ENCODE results near the gene MYH7B.

The MYH7B gene

DNA sequence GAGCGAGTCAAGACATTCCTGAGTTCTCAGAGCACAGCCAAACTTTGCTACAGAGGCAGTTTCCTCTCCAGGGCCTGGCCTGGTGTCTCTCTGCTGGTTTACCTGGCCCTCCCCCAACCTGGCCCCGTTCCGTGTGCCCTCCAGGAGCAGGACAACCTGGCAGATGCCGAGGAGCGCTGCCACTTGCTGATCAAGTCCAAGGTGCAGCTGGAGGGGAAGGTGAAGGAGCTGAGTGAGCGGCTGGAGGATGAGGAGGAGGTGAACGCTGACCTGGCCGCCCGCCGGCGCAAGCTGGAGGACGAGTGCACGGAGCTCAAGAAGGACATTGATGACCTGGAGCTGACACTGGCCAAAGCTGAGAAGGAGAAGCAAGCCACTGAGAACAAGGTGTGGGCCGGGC lies 39.5 kb downstream of the MYH7B start:
- Histone ChIP-seq H4K20me1 (ENCODE audit: insufficient read depth, low read length) (no peaks in the 10 kb centered on the region), H2AFZ (ENCODE audit: low read depth, low read length) (no peak overlapping the region), H3K4me2 (ENCODE audit: low read length) (no peak overlapping the region), H3K27me3 (ENCODE audit: low read depth, low read length) (no peaks in the 10 kb centered on the region), H3K9ac (ENCODE audit: low read length) (no peak overlapping the region), H3K79me2 (ENCODE audit: low read length) (no peaks in the 10 kb centered on the region), H3K4me3 (ENCODE audit: low read length) (no peak overlapping the region), H3K36me3 (replicated peaks; ENCODE audit: low read depth, low read length) (peaks cover 31% of the 10 kb centered on the region), H3K27ac (ENCODE audit: low read length) (no peak overlapping the region), H3K4me1 (ENCODE audit: low read length) (no peaks in the 10 kb centered on the region), H3K9me3 (ENCODE audit: insufficient read depth, low read length) (no peaks in the 10 kb centered on the region)
- TF ChIP-seq, protein P1, sequence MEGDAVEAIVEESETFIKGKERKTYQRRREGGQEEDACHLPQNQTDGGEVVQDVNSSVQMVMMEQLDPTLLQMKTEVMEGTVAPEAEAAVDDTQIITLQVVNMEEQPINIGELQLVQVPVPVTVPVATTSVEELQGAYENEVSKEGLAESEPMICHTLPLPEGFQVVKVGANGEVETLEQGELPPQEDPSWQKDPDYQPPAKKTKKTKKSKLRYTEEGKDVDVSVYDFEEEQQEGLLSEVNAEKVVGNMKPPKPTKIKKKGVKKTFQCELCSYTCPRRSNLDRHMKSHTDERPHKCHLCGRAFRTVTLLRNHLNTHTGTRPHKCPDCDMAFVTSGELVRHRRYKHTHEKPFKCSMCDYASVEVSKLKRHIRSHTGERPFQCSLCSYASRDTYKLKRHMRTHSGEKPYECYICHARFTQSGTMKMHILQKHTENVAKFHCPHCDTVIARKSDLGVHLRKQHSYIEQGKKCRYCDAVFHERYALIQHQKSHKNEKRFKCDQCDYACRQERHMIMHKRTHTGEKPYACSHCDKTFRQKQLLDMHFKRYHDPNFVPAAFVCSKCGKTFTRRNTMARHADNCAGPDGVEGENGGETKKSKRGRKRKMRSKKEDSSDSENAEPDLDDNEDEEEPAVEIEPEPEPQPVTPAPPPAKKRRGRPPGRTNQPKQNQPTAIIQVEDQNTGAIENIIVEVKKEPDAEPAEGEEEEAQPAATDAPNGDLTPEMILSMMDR (IDR thresholded peaks at IDR 0.05; ENCODE audit: low read depth, low read length) = no peak
- TF ChIP-seq EZH2phosphoT487 (IDR thresholded peaks at IDR 0.05; ENCODE audit: low read depth) = no peak

DNA sequence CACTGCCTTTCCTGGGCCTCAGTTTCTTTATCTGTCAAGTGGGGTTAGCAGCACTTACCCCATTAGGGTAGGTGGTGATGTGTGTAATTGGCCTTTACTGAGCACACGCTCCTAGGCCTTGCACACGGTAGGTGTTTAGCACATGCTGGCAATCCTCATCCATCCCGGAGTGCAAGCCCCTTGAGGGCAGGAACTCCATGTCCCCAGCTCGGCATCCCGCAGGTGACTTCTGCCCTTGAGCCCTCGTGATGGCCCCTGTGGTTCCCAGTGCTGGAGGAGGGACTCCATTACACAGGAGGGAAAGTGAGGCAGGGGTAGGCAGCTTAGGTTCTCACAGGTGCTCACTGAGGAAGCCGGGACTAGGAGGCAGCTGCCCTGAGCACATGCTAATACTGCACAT lies 40.0 kb downstream of the MYH7B start:
- H3K79me2 ChIP-seq (ENCODE audit: low read length) = no peaks in the 10 kb centered on the region
- no peak overlapping the region for H3K9ac ChIP-seq (ENCODE audit: low read length)
- H2AFZ ChIP-seq (ENCODE audit: low read depth, low read length) = no peak overlapping the region
- no peaks in the 10 kb centered on the region for H3K27me3 ChIP-seq (ENCODE audit: low read depth, low read length)
- H4K20me1 ChIP-seq (ENCODE audit: insufficient read depth, low read length) = no peaks in the 10 kb centered on the region
- H3K9me3 ChIP-seq (ENCODE audit: insufficient read depth, low read length) = no peaks in the 10 kb centered on the region
- no peak overlapping the region for H3K27ac ChIP-seq (ENCODE audit: low read length)
- no peak overlapping the region for H3K4me3 ChIP-seq (ENCODE audit: low read length)
- H3K36me3 ChIP-seq (replicated peaks; ENCODE audit: low read depth, low read length) = peaks cover 34% of the 10 kb centered on the region
- H3K4me1 ChIP-seq (ENCODE audit: low read length) = no peaks in the 10 kb centered on the region
- no peak for TF ChIP-seq EZH2phosphoT487 (IDR thresholded peaks at IDR 0.05; ENCODE audit: low read depth)
- TF ChIP-seq, protein P1 (IDR thresholded peaks at IDR 0.05; ENCODE audit: low read depth, low read length) = no peak
- no peak overlapping the region for H3K4me2 ChIP-seq (ENCODE audit: low read length)

DNA sequence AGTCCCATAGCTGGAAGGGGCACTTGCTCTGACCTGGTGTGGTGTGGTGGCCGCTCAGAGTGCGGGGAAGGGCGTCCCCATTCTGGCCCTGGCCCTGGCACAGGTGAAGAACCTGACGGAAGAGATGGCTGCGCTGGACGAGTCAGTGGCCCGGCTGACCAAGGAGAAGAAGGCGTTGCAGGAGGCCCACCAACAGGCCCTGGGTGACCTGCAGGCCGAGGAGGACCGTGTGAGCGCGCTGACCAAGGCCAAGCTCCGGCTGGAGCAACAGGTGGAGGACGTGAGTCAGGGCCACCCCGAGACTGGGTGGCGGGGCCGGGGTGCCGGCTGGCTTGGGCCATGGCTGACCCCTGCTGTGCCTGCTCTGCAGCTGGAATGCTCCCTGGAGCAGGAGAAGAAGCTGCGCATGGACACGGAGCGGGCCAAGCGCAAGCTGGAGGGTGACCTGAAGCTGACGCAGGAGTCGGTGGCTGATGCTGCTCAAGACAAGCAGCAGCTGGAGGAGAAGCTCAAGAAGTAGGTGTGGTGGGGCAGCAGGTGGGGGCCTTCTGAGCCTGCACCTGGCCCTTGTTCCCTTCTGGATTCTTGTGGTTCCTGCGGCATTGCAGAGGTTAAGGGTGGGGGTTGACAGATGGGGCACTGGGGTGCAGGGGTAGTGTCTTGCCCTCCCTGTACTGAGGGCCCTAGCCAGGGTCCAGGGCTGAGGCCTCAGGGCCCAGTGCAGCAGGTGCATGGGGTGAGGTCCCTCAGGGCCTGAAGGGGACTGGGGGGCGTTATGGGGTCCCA lies 40.8 kb downstream of the MYH7B start:
- H3K27ac ChIP-seq (ENCODE audit: low read length) = no peak overlapping the region
- no peak overlapping the region for H2AFZ ChIP-seq (ENCODE audit: low read depth, low read length)
- no peaks in the 10 kb centered on the region for H3K79me2 ChIP-seq (ENCODE audit: low read length)
- no peak overlapping the region for H3K4me3 ChIP-seq (ENCODE audit: low read length)
- no peak overlapping the region for H3K9ac ChIP-seq (ENCODE audit: low read length)
- no peaks in the 10 kb centered on the region for H3K4me1 ChIP-seq (ENCODE audit: low read length)
- H3K4me2 ChIP-seq (ENCODE audit: low read length) = no peak overlapping the region
- TF ChIP-seq, protein P1 (IDR thresholded peaks at IDR 0.05; ENCODE audit: low read depth, low read length) = no peak
- no peak for TF ChIP-seq EZH2phosphoT487 (IDR thresholded peaks at IDR 0.05; ENCODE audit: low read depth)
- no peaks in the 10 kb centered on the region for H3K27me3 ChIP-seq (ENCODE audit: low read depth, low read length)
- H3K36me3 ChIP-seq (replicated peaks; ENCODE audit: low read depth, low read length) = peaks cover 36% of the 10 kb centered on the region
- no peaks in the 10 kb centered on the region for H3K9me3 ChIP-seq (ENCODE audit: insufficient read depth, low read length)
- H4K20me1 ChIP-seq (ENCODE audit: insufficient read depth, low read length) = no peaks in the 10 kb centered on the region

DNA sequence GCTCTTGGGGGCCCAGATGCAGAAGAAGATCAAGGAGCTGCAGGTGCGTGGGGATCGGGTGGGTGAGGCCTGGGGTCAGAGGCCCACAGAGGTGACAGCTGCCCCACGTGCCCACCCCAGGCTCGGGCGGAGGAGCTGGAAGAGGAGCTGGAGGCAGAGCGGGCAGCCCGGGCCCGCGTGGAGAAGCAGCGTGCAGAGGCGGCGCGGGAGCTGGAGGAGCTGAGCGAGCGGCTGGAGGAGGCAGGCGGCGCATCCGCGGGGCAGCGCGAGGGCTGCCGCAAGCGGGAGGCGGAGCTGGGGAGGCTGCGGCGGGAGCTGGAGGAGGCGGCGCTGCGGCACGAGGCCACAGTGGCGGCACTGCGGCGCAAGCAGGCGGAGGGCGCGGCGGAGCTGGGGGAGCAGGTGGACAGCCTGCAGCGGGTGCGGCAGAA lies 41.5 kb downstream of the MYH7B start:
- Histone ChIP-seq H2AFZ (ENCODE audit: low read depth, low read length) (no peak overlapping the region), H4K20me1 (ENCODE audit: insufficient read depth, low read length) (no peaks in the 10 kb centered on the region), H3K27ac (ENCODE audit: low read length) (no peak overlapping the region), H3K9me3 (ENCODE audit: insufficient read depth, low read length) (no peaks in the 10 kb centered on the region), H3K4me3 (ENCODE audit: low read length) (no peak overlapping the region), H3K4me2 (ENCODE audit: low read length) (no peak overlapping the region), H3K79me2 (ENCODE audit: low read length) (no peaks in the 10 kb centered on the region), H3K9ac (ENCODE audit: low read length) (no peak overlapping the region), H3K27me3 (ENCODE audit: low read depth, low read length) (no peaks in the 10 kb centered on the region), H3K4me1 (ENCODE audit: low read length) (no peaks in the 10 kb centered on the region), H3K36me3 (replicated peaks; ENCODE audit: low read depth, low read length) (peaks cover 41% of the 10 kb centered on the region)
- no peak for TF ChIP-seq EZH2phosphoT487 (IDR thresholded peaks at IDR 0.05; ENCODE audit: low read depth)
- TF ChIP-seq, protein P1 (IDR thresholded peaks at IDR 0.05; ENCODE audit: low read depth, low read length) = no peak
